SK-N-SH (cell line): ENCODE measurements around the gene MARCHF3. TPM values are rescaled to one million over a fixed set of nuclear protein-coding genes. Genes with fewer than 3 reads are reported as not detected.

Experiments used
- CTCF ChIA-PET: fragments of 300-600, 350-600 bp; formaldehyde crosslinking; extraction: SDS; loops from one replicate; lab custom pipeline; 2021; lab: Yijun Ruan, JAX
- POLR2A ChIA-PET: fragments of 350-600 bp; sonication (Branson Sonifier 250); formaldehyde crosslinking; extraction: SDS; loops from one replicate; lab custom pipeline; 2020; ENCODE audit warnings: antibody characterized with exemption, inconsistent platforms; lab: Yijun Ruan, JAX
- DNase-seq: peaks from one replicate; pipeline ENCODE4 v3.0.0; 2012
- H2AFZ ChIP-seq: fragments of 200-600 bp; sonication (generic); 2 replicates; pipeline ENCODE4 v1.8.1; 2016; ENCODE audit warnings: antibody characterized with exemption, mild to moderate bottlenecking, low read depth
- H3F3A ChIP-seq: fragments of 200-600 bp; sonication (generic); replicated peaks from 2 replicates; pipeline ENCODE3; 2016; ENCODE audit warnings: antibody characterized with exemption, mild to moderate bottlenecking; ENCODE audit not compliant: insufficient read depth
- H3K27ac ChIP-seq, 2 experiments: fragments of 200-500 bp in 1 of 2; fragments of 200-600 bp in 1 of 2; sonication (Bioruptor generic) in 1 of 2; sonication (generic), shearing (Covaris generic) in 1 of 2; 2 replicates each; pipeline versions ENCODE4 v1.5.1 to v1.6.1; 2014 to 2016; ENCODE audit warnings: low read depth in 2 of 2, inconsistent platforms in 1 of 2, low read length in 1 of 2, mild to moderate bottlenecking in 1 of 2, mixed read lengths in 1 of 2
- H3K27me3 ChIP-seq: fragments of 200-600 bp; sonication (generic), shearing (Covaris generic); 2 replicates; pipeline ENCODE4 v1.6.1; 2016; ENCODE audit warnings: mixed run types; ENCODE audit not compliant: insufficient read depth
- H3K36me3 ChIP-seq, 2 experiments: fragments of 200-500 bp in 1 of 2; fragments of 200-600 bp in 1 of 2; sonication (Bioruptor generic) in 1 of 2; sonication (generic) in 1 of 2; replicated peaks in 1 of 2; 2 replicates each; pipeline versions ENCODE3 to v1.5.1; 2014 to 2016; ENCODE audit warnings: low read length in 1 of 2, mild to moderate bottlenecking in 1 of 2; ENCODE audit not compliant: insufficient read depth in 2 of 2, control insufficient read depth in 1 of 2
- H3K4me1 ChIP-seq, 2 experiments: fragments of 200-500 bp in 1 of 2; fragments of 200-600 bp in 1 of 2; sonication (Bioruptor generic) in 1 of 2; sonication (generic), shearing (Covaris generic) in 1 of 2; 2 replicates each; pipeline versions ENCODE4 v1.5.1 to v1.6.1; 2014 to 2016; ENCODE audit warnings: low read depth in 1 of 2, low read length in 1 of 2, mixed run types in 1 of 2; ENCODE audit not compliant: insufficient read depth in 2 of 2, control insufficient read depth in 1 of 2
- H3K4me2 ChIP-seq: fragments of 200-600 bp; sonication (generic), shearing (Covaris generic); 2 replicates; pipeline ENCODE4 v1.6.1; 2017; ENCODE audit warnings: mixed run types
- H3K4me3 ChIP-seq, 2 experiments: fragments of 200-500 bp in 1 of 2; fragments of 200-600 bp in 1 of 2; sonication (Bioruptor generic) in 1 of 2; sonication (generic), shearing (Covaris generic) in 1 of 2; 2 replicates each; pipeline versions ENCODE4 v1.5.1 to v1.8.1; 2014 to 2016; ENCODE audit warnings: low read depth in 2 of 2, inconsistent platforms in 1 of 2, low read length in 1 of 2, mild to moderate bottlenecking in 1 of 2, mixed read lengths in 1 of 2, moderate library complexity in 1 of 2
- H3K79me2 ChIP-seq: fragments of 200-600 bp; sonication (generic); 2 replicates; pipeline ENCODE4 v1.8.1; 2017; ENCODE audit warnings: mild to moderate bottlenecking; ENCODE audit not compliant: insufficient read depth
- H3K9ac ChIP-seq: fragments of 200-600 bp; sonication (generic); 2 replicates; pipeline ENCODE4 v1.6.1; 2017; ENCODE audit warnings: mixed run types
- H3K9me2 ChIP-seq: fragments of 200-600 bp; sonication (generic); 2 replicates; pipeline ENCODE4 v1.6.1; 2017; ENCODE audit warnings: mixed run types
- H3K9me3 ChIP-seq: fragments of 200-600 bp; sonication (generic); 2 replicates; pipeline ENCODE4 v1.6.1; 2017; ENCODE audit warnings: mixed run types, mild to moderate bottlenecking, moderate library complexity
- H4K20me1 ChIP-seq: fragments of 200-600 bp; sonication (generic); 2 replicates; pipeline ENCODE4 v1.6.1; 2017; ENCODE audit warnings: mild to moderate bottlenecking, mixed run types; ENCODE audit not compliant: insufficient read depth
- CHD2 ChIP-seq: fragments of 150-350 bp; IDR thresholded peaks from 2 replicates; pipeline ENCODE4 v1.6.1; 2018; ENCODE audit warnings: low read length; ENCODE audit not compliant: partially characterized antibody
- ELF1 ChIP-seq: IDR thresholded peaks from 2 replicates; pipeline ENCODE4 v1.4.0; 2012
- EZH2phosphoT487 ChIP-seq: fragments of 200-600 bp; sonication (generic); IDR thresholded peaks from 2 replicates; pipeline ENCODE4 v1.6.1; 2017; ENCODE audit warnings: low read depth, mixed run types, mild to moderate bottlenecking, antibody characterized with exemption, moderate library complexity, borderline replicate concordance
- FOSL2 ChIP-seq: IDR thresholded peaks from 2 replicates; pipeline ENCODE4 v1.4.0; 2012; ENCODE audit warnings: low read depth, mild to moderate bottlenecking, moderate library complexity, borderline replicate concordance
- GABPA ChIP-seq: IDR thresholded peaks from 2 replicates; pipeline ENCODE4 v1.4.0; 2012; ENCODE audit warnings: low read depth, mild to moderate bottlenecking
- GATA2 ChIP-seq: sonication (generic); formaldehyde crosslinking; IDR thresholded peaks from 2 replicates; pipeline ENCODE4 v1.5.0; 2020; ENCODE audit warnings: mild to moderate bottlenecking, missing genetic modification reagents
- JUND ChIP-seq: IDR thresholded peaks from 2 replicates; pipeline ENCODE4 v1.4.0; 2012
- MXI1 ChIP-seq: IDR thresholded peaks from 2 replicates; pipeline ENCODE4 v1.6.1; 2012; ENCODE audit warnings: mild to moderate bottlenecking, low read depth, low read length, improper control_type of control experiment
- NFIC ChIP-seq: IDR thresholded peaks from 2 replicates; pipeline ENCODE4 v1.4.0; 2012; ENCODE audit warnings: borderline replicate concordance
- NRF1 ChIP-seq: IDR thresholded peaks from 2 replicates; pipeline ENCODE4 v1.6.1; 2012; ENCODE audit warnings: low read depth, mild to moderate bottlenecking, low read length
- RXRA ChIP-seq: IDR thresholded peaks from 2 replicates; pipeline ENCODE4 v1.4.0; 2012; ENCODE audit warnings: low read depth, mild to moderate bottlenecking, borderline replicate concordance
- SIN3A ChIP-seq: IDR thresholded peaks from 2 replicates; pipeline ENCODE4 v1.6.1; 2012; ENCODE audit warnings: low read depth, mild to moderate bottlenecking, low read length, moderate library complexity, borderline replicate concordance
- SMC3 ChIP-seq: IDR thresholded peaks from 2 replicates; pipeline ENCODE4 v1.6.1; 2012; ENCODE audit warnings: low read depth, low read length, improper control_type of control experiment
- TAF1 ChIP-seq: IDR thresholded peaks from 2 replicates; pipeline ENCODE4 v1.6.1; 2012; ENCODE audit warnings: low read depth, mild to moderate bottlenecking, low read length, moderate library complexity, borderline replicate concordance
- TEAD4 ChIP-seq: IDR thresholded peaks from 2 replicates; pipeline ENCODE4 v1.4.0; 2012; ENCODE audit warnings: mild to moderate bottlenecking, borderline replicate concordance; ENCODE audit not compliant: insufficient read depth
- YY1 ChIP-seq: IDR thresholded peaks from 2 replicates; pipeline ENCODE4 v1.4.0; 2012; ENCODE audit warnings: low read depth, mild to moderate bottlenecking
- WGBS: methylation state at CpG from one replicate; pipeline ENCODE4 v1.1.6; 2017; ENCODE audit warnings: low lambda C conversion rate; 5-methylcytosine and 5-hydroxymethylcytosine counted together
- polyA plus RNA-seq, 3 experiments: library from polyadenylated mRNA; depleted of rRNA; stranded (reverse); fragments of >200 nt; gene quantifications; 2 replicates each; pipeline ENCODE4 v1.2.3, GENCODE V29; 2012
- TF ChIP-seq, protein P1 (sequence below): IDR thresholded peaks from 2 replicates; pipeline ENCODE4 v1.4.0; 2012; ENCODE audit warnings: low read depth, borderline replicate concordance
- TF ChIP-seq, protein P2 (sequence below): fragments of 150-350 bp; IDR thresholded peaks from 2 replicates; pipeline ENCODE4 v1.6.1; 2017; ENCODE audit warnings: antibody characterized with exemption, low read length, low read depth, borderline replicate concordance
- TF ChIP-seq, protein P3 (sequence below): fragments of 150-350 bp; IDR thresholded peaks from 2 replicates; pipeline ENCODE4 v1.6.1; 2016; ENCODE audit warnings: mild to moderate bottlenecking, low read depth, low read length
- TF ChIP-seq, protein P4 (sequence below): IDR thresholded peaks from 2 replicates; pipeline ENCODE4; 2012
- TF ChIP-seq, protein P5 (sequence below): IDR thresholded peaks from 2 replicates; pipeline ENCODE4 v1.4.0; 2012; ENCODE audit warnings: low read depth, borderline replicate concordance

Gene MARCHF3
- polyA plus RNA-seq, 1 of the 3 experiments (the other 2 are of a cell fraction): 21.5 TPM

DNA sequence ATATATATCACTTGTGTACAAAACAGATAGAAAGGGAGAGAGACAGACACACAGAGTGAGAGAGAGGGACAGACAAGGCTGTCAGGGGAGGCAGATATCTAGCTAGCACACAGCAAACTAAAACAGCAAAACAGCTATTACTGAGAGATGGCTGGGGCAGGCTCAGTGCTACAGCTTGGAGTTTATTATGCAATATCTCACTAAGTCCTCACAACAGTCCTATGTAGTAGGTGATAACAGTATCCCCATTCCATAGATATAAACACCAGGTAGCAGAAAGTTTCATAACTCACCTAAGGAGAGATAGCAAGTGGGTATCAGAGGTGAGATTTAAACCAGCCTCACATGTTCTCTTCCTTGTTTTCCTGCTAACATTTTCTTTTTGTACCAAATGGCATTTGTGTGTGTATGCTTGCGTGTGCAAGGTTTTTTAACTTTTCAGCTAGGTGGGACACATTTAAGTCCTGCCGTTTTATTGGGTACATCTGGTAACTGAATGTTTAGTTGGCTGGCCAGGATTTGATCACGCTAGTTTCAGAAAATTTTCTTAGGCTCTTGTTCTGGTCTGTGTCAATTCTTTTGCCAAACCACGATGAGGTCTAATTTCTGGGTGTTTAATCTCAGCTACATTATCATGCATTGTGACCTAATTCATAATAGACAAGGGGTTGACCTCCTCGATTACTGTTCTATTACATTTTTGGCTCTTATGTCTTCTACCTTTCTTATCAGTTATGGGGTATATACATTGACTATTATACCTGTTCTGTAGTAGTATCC lies 148.3 kb downstream of the MARCHF3 start:
- Histone ChIP-seq H3K27me3 (no peaks in the 10 kb centered on the region), H3K9me2 (no peaks in the 10 kb centered on the region), H3K4me3 (no peak overlapping the region), H3K27ac (no peak overlapping the region), H3F3A (peaks cover 5% of the 10 kb centered on the region), H3K4me1 (peaks cover 3% of the 10 kb centered on the region in 2 experiments; a peak in 2 of 4 replicates), H3K36me3 (peaks cover 0 to 5% of the 10 kb centered on the region in 2 experiments), H3K79me2 (no peaks in the 10 kb centered on the region), H3K4me2 (no peak overlapping the region), H3K9ac (no peak overlapping the region), H2AFZ (no peak overlapping the region), H3K9me3 (no peaks in the 10 kb centered on the region), H4K20me1 (no peaks in the 10 kb centered on the region)
- TF ChIP-seq FOSL2: no peak
- no peak for TF ChIP-seq GABPA
- no peak for TF ChIP-seq EZH2phosphoT487
- TF ChIP-seq, protein P1, sequence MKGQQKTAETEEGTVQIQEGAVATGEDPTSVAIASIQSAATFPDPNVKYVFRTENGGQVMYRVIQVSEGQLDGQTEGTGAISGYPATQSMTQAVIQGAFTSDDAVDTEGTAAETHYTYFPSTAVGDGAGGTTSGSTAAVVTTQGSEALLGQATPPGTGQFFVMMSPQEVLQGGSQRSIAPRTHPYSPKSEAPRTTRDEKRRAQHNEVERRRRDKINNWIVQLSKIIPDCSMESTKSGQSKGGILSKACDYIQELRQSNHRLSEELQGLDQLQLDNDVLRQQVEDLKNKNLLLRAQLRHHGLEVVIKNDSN: no peak
- WGBS: 86% methylated on average over 5 of the region's 5 CpGs
- ChIA-PET POLR2A (no interaction called here), CTCF (interaction anchor here (0.9 to 1.1 kb wide), 4 partner anchors 9 to 611 kb away, joined by 3 read pairs; no protein-coding TSS in a partner anchor)
- no peak for DNase-seq

DNA sequence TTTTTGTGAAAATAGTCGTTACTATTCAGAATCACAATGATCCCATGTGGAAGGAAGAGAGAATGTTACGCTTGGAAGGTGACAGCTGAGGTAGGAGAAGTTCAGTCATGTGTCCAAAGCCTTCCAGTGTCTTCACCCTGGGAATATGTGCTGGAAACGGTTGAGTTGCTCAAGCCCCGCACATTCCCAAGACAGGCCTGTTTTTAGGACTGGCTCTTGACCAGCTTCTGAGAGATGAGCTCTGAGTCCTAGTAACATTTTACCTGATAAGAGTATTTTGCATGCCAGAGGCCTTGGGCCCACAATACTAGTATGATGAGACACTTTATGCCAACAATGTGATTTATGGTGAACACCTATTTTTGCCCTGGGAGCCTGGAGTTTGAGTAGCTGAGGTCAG lies 151.7 kb downstream of the MARCHF3 start:
- H3K36me3 ChIP-seq: peaks cover 0 to 8% of the 10 kb centered on the region in 2 experiments
- H3K9ac ChIP-seq: no peak overlapping the region
- H3K79me2 ChIP-seq: no peaks in the 10 kb centered on the region
- H3K27ac ChIP-seq: no peak overlapping the region
- POLR2A ChIA-PET: no interaction called here
- H3K9me2 ChIP-seq: no peaks in the 10 kb centered on the region
- H4K20me1 ChIP-seq: no peaks in the 10 kb centered on the region
- no peaks in the 10 kb centered on the region for H3K9me3 ChIP-seq
- H3K27me3 ChIP-seq: no peaks in the 10 kb centered on the region
- no peaks in the 10 kb centered on the region for H3F3A ChIP-seq
- H3K4me3 ChIP-seq: no peak overlapping the region
- WGBS: 100% methylated on average over 4 of the region's 4 CpGs
- H3K4me1 ChIP-seq: no peaks in the 10 kb centered on the region; a peak in 2 of 4 replicates
- CTCF ChIA-PET: no interaction called here
- TF ChIP-seq SIN3A: no peak
- TF ChIP-seq TAF1: no peak
- TF ChIP-seq, protein P2, sequence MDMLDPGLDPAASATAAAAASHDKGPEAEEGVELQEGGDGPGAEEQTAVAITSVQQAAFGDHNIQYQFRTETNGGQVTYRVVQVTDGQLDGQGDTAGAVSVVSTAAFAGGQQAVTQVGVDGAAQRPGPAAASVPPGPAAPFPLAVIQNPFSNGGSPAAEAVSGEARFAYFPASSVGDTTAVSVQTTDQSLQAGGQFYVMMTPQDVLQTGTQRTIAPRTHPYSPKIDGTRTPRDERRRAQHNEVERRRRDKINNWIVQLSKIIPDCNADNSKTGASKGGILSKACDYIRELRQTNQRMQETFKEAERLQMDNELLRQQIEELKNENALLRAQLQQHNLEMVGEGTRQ: no peak
- TF ChIP-seq, protein P3, sequence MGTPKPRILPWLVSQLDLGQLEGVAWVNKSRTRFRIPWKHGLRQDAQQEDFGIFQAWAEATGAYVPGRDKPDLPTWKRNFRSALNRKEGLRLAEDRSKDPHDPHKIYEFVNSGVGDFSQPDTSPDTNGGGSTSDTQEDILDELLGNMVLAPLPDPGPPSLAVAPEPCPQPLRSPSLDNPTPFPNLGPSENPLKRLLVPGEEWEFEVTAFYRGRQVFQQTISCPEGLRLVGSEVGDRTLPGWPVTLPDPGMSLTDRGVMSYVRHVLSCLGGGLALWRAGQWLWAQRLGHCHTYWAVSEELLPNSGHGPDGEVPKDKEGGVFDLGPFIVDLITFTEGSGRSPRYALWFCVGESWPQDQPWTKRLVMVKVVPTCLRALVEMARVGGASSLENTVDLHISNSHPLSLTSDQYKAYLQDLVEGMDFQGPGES: no peak
- TF ChIP-seq ELF1: no peak
- TF ChIP-seq NRF1: no peak
- TF ChIP-seq MXI1: no peak
- TF ChIP-seq YY1: no peak
- no peak for TF ChIP-seq GATA2 (CRISPR knock-in tag)
- no peak for TF ChIP-seq NFIC
- TF ChIP-seq JUND: no peak
- TF ChIP-seq CHD2: no peak
- no peak for TF ChIP-seq TEAD4
- TF ChIP-seq, protein P4, sequence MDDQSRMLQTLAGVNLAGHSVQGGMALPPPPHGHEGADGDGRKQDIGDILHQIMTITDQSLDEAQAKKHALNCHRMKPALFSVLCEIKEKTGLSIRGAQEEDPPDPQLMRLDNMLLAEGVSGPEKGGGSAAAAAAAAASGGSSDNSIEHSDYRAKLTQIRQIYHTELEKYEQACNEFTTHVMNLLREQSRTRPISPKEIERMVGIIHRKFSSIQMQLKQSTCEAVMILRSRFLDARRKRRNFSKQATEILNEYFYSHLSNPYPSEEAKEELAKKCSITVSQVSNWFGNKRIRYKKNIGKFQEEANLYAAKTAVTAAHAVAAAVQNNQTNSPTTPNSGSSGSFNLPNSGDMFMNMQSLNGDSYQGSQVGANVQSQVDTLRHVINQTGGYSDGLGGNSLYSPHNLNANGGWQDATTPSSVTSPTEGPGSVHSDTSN: no peak
- TF ChIP-seq, protein P5, sequence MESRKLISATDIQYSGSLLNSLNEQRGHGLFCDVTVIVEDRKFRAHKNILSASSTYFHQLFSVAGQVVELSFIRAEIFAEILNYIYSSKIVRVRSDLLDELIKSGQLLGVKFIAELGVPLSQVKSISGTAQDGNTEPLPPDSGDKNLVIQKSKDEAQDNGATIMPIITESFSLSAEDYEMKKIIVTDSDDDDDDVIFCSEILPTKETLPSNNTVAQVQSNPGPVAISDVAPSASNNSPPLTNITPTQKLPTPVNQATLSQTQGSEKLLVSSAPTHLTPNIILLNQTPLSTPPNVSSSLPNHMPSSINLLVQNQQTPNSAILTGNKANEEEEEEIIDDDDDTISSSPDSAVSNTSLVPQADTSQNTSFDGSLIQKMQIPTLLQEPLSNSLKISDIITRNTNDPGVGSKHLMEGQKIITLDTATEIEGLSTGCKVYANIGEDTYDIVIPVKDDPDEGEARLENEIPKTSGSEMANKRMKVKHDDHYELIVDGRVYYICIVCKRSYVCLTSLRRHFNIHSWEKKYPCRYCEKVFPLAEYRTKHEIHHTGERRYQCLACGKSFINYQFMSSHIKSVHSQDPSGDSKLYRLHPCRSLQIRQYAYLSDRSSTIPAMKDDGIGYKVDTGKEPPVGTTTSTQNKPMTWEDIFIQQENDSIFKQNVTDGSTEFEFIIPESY: no peak
- no peak for TF ChIP-seq RXRA
- no peak for TF ChIP-seq EZH2phosphoT487
- TF ChIP-seq SMC3: no peak
- no peak overlapping the region for H3K4me2 ChIP-seq
- no peak for DNase-seq
- no peak overlapping the region for H2AFZ ChIP-seq
